ENCODE results near the gene SLFN14.
"Not testable (repeated sequence)": the region's sequence is repeated elsewhere in the genome, so short reads cannot be mapped to it uniquely, and the experiment has no call there.

The SLFN14 gene

DNA sequence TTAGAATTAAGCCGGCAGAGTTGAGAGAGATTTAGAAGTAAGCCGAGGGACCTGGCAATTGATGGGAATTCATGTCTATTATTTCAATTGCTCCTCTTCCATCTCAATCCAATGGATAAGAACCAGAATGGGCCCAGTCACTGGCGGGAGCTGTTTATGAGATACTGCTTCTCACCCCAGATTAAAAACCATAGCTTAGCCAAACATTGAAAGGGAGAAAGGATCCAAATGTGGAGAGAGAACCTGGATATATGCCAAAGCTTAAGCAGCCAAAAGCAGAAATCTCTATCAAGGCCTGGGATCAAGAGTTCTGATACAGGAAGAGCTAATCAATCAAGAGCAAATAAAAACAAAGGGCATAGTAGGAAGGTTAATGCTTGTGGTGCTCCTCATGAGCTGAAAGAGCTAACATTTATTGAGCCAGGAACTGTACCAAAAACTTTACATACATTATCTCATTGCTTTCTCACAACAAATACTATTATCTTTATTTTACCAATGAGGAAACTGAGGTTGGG is 26.0 kb downstream of the SLFN14 start (continued):
- TF ChIP-seq, protein P1, sequence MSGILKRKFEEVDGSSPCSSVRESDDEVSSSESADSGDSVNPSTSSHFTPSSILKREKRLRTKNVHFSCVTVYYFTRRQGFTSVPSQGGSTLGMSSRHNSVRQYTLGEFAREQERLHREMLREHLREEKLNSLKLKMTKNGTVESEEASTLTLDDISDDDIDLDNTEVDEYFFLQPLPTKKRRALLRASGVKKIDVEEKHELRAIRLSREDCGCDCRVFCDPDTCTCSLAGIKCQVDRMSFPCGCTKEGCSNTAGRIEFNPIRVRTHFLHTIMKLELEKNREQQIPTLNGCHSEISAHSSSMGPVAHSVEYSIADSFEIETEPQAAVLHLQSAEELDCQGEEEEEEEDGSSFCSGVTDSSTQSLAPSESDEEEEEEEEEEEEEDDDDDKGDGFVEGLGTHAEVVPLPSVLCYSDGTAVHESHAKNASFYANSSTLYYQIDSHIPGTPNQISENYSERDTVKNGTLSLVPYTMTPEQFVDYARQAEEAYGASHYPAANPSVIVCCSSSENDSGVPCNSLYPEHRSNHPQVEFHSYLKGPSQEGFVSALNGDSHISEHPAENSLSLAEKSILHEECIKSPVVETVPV (CRISPR knock-in tag; IDR thresholded peaks at IDR 0.05), result no peak
- TF ChIP-seq, protein P2, sequence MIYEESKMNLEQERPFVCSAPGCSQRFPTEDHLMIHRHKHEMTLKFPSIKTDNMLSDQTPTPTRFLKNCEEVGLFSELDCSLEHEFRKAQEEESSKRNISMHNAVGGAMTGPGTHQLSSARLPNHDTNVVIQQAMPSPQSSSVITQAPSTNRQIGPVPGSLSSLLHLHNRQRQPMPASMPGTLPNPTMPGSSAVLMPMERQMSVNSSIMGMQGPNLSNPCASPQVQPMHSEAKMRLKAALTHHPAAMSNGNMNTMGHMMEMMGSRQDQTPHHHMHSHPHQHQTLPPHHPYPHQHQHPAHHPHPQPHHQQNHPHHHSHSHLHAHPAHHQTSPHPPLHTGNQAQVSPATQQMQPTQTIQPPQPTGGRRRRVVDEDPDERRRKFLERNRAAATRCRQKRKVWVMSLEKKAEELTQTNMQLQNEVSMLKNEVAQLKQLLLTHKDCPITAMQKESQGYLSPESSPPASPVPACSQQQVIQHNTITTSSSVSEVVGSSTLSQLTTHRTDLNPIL (CRISPR knock-in tag; IDR thresholded peaks at IDR 0.05; ENCODE audit: low read depth), result no peak
- TF ChIP-seq TCF4 (CRISPR knock-in tag; IDR thresholded peaks at IDR 0.05; ENCODE audit: borderline replicate concordance), result no peak
- TF ChIP-seq ARNTL (CRISPR knock-in tag; IDR thresholded peaks at IDR 0.05; ENCODE audit: borderline replicate concordance, low read depth), result no peak

- ATAC-seq, result no peak
These were observed 29.5 kb downstream of the SLFN14 start for GRCh38 chr17:35531160-35531559.

GRCh38 chr17:35529866-35530265 is 30.8 kb downstream of the SLFN14 start:
- no peak for ATAC-seq
- TF ChIP-seq ZC3H10 (CRISPR knock-in tag; IDR thresholded peaks at IDR 0.05), result no peak
- TF ChIP-seq ARNTL (CRISPR knock-in tag; IDR thresholded peaks at IDR 0.05; ENCODE audit: borderline replicate concordance, low read depth), result no peak
- no peak for TF ChIP-seq OSR1 (CRISPR knock-in tag; IDR thresholded peaks at IDR 0.05)
- no peak for TF ChIP-seq ZNF565 (CRISPR knock-in tag; conservative IDR thresholded peaks at IDR 0.05; ENCODE audit: low read depth)

More at GRCh38 chr17:35531160-35531559, 29.5 kb downstream of the SLFN14 start:
- TF ChIP-seq, protein P3, sequence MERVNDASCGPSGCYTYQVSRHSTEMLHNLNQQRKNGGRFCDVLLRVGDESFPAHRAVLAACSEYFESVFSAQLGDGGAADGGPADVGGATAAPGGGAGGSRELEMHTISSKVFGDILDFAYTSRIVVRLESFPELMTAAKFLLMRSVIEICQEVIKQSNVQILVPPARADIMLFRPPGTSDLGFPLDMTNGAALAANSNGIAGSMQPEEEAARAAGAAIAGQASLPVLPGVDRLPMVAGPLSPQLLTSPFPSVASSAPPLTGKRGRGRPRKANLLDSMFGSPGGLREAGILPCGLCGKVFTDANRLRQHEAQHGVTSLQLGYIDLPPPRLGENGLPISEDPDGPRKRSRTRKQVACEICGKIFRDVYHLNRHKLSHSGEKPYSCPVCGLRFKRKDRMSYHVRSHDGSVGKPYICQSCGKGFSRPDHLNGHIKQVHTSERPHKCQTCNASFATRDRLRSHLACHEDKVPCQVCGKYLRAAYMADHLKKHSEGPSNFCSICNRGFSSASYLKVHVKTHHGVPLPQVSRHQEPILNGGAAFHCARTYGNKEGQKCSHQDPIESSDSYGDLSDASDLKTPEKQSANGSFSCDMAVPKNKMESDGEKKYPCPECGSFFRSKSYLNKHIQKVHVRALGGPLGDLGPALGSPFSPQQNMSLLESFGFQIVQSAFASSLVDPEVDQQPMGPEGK (CRISPR knock-in tag; IDR thresholded peaks at IDR 0.05; ENCODE audit: borderline replicate concordance), result no peak
- no peak for TF ChIP-seq BACH2 (CRISPR knock-in tag; IDR thresholded peaks at IDR 0.05; ENCODE audit: borderline replicate concordance)
- no peak for TF ChIP-seq ARNTL (CRISPR knock-in tag; IDR thresholded peaks at IDR 0.05; ENCODE audit: borderline replicate concordance, low read depth)
- TF ChIP-seq, protein P1 (CRISPR knock-in tag; IDR thresholded peaks at IDR 0.05), result no peak
- TF ChIP-seq ZFP30 (CRISPR knock-in tag; IDR thresholded peaks at IDR 0.05), result no peak
- no peak for TF ChIP-seq TOX (CRISPR knock-in tag; IDR thresholded peaks at IDR 0.05; ENCODE audit: borderline replicate concordance)
- TF ChIP-seq SNAI2 (CRISPR knock-in tag; IDR thresholded peaks at IDR 0.05), result no peak
- no peak for TF ChIP-seq ESRRG (CRISPR knock-in tag; IDR thresholded peaks at IDR 0.05)

DNA sequence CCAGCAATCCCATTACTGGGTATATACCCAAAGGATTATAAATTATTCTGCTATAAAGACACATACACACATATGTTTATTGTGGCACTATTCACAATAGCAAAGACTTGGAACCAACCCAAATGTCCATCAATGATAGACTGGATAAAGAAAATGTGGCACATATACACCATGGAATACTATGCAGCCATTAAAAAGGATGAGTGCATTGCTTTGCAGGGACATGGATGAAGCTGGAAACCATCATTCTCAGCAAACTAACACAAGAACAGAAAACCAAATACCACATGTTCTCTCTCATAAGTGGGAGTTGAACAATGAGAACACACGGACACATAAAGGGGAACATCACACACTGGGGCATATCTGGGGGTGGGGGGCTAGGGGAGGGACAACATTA is 31.3 kb downstream of the SLFN14 start:
- not testable (repeated sequence) for ATAC-seq

DNA sequence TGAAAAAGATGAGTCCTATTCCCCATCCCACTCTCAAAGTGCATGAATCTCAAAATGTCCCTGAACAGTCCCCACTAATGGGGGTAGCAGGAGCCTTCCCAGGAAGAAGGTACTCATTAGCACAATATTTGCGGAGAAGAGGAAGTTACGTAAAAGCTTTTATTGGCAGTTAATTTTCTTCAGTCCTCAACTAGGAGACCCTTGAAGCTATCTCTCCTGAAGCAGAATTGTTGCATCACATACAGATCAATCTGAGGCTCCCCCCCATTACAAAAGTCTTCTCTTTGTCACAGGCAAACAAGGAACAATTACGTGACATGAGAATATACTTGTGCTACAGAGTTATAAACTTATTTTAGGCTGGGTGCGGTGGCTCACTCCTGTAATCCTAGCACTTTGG is 37.3 kb downstream of the SLFN14 start:
- ATAC-seq, result no peak
- no peak for TF ChIP-seq ESRRG (CRISPR knock-in tag; IDR thresholded peaks at IDR 0.05)
- TF ChIP-seq ZNF565 (CRISPR knock-in tag; conservative IDR thresholded peaks at IDR 0.05; ENCODE audit: low read depth), result no peak
- no peak for TF ChIP-seq ZFP3 (CRISPR knock-in tag; IDR thresholded peaks at IDR 0.05)
- no peak for TF ChIP-seq TOX (CRISPR knock-in tag; IDR thresholded peaks at IDR 0.05; ENCODE audit: borderline replicate concordance)
- TF ChIP-seq OSR1 (CRISPR knock-in tag; IDR thresholded peaks at IDR 0.05), result no peak
- TF ChIP-seq, protein P1 (CRISPR knock-in tag; IDR thresholded peaks at IDR 0.05), result no peak
- TF ChIP-seq, protein P2 (CRISPR knock-in tag; IDR thresholded peaks at IDR 0.05; ENCODE audit: low read depth), result no peak
- TF ChIP-seq TCF4 (CRISPR knock-in tag; IDR thresholded peaks at IDR 0.05; ENCODE audit: borderline replicate concordance), result no peak
- TF ChIP-seq ZC3H10 (CRISPR knock-in tag; IDR thresholded peaks at IDR 0.05), result no peak
- no peak for TF ChIP-seq SNAI2 (CRISPR knock-in tag; IDR thresholded peaks at IDR 0.05)
- no peak for TF ChIP-seq ZFP30 (CRISPR knock-in tag; IDR thresholded peaks at IDR 0.05)
- no peak for TF ChIP-seq BACH2 (CRISPR knock-in tag; IDR thresholded peaks at IDR 0.05; ENCODE audit: borderline replicate concordance)
- TF ChIP-seq TSHZ2 (CRISPR knock-in tag; IDR thresholded peaks at IDR 0.05), result no peak
- no peak for TF ChIP-seq ZNF70 (CRISPR knock-in tag; IDR thresholded peaks at IDR 0.05)
- no peak for TF ChIP-seq CSDC2 (CRISPR knock-in tag; IDR thresholded peaks at IDR 0.05)
- no peak for TF ChIP-seq RARB (CRISPR knock-in tag; IDR thresholded peaks at IDR 0.05)
- TF ChIP-seq ZNF8 (CRISPR knock-in tag; IDR thresholded peaks at IDR 0.05), result no peak
